MCF 10A (cell line): Measurements from ENCODE around the gene FCHSD2. TPM values are rescaled to one million over a fixed set of nuclear protein-coding genes. Genes with fewer than 3 reads are reported as not detected.
A peak's percentile ranks its signal among the peaks of the same experiment; 100 is the strongest.

ENCODE experiments used
- BruUV-seq: library from RNA; stranded (reverse); fragments of 400-500 nt; replicated peaks from 2 replicates; lab custom pipeline; 2021; lab: Mats Ljungman, UMichigan
- CTCF ChIA-PET: fragments of 300-600 bp; sonication (Branson Sonifier 250); formaldehyde crosslinking; extraction: SDS; loops from one replicate; lab custom pipeline; 2021; ENCODE audit warnings: antibody characterized with exemption, inconsistent platforms; lab: Yijun Ruan, JAX
- POLR2A ChIA-PET: fragments of 300-600, 350-650 bp; sonication (Branson Sonifier 250); formaldehyde crosslinking; extraction: SDS; loops from one replicate; lab custom pipeline; 2020; ENCODE audit warnings: antibody characterized with exemption, inconsistent platforms; lab: Yijun Ruan, JAX
- DNase-seq: peaks from one replicate; pipeline ENCODE4 v3.0.0-alpha.2; 2018; ENCODE audit not compliant: unreplicated experiment
- H3K27ac Mint-ChIP-seq: one replicate; pipeline ENCODE4 v1.8.0; 2022; ENCODE audit warnings: mild to moderate bottlenecking, low read depth, mixed read lengths; ENCODE audit not compliant: unreplicated experiment
- H3K27me3 Mint-ChIP-seq: one replicate; pipeline ENCODE4 v1.8.0; 2022; ENCODE audit warnings: mixed read lengths; ENCODE audit not compliant: insufficient read depth, unreplicated experiment
- H3K36me3 Mint-ChIP-seq: one replicate; pipeline ENCODE4 v1.8.0; 2022; ENCODE audit warnings: mild to moderate bottlenecking, moderate library complexity, mixed read lengths; ENCODE audit not compliant: insufficient read depth, unreplicated experiment
- H3K4me1 Mint-ChIP-seq: one replicate; pipeline ENCODE4 v1.8.0; 2022; ENCODE audit warnings: mixed read lengths; ENCODE audit not compliant: insufficient read depth, unreplicated experiment
- H3K4me3 Mint-ChIP-seq: one replicate; pipeline ENCODE4 v1.8.0; 2022; ENCODE audit warnings: mild to moderate bottlenecking, moderate library complexity, mixed read lengths; ENCODE audit not compliant: unreplicated experiment
- H3K9me3 Mint-ChIP-seq: one replicate; pipeline ENCODE4 v1.8.0; 2022; ENCODE audit warnings: mixed read lengths; ENCODE audit not compliant: unreplicated experiment
- intact Hi-C: fragments of 100-400 bp; cut with micrococcal nuclease; formaldehyde crosslinking; loops from 2 replicates; pipeline ENCODE4 v1.14.1; 2022
- total RNA-seq: library from RNA; stranded (reverse); gene quantifications from 2 replicates; pipeline ENCODE4 v1.2.3, GENCODE V29; 2022
- TF ChIP-seq, protein P1 (sequence below): fragments of 200-600 bp; IDR thresholded peaks from one replicate; pipeline ENCODE4 v1.8.0; 2022; ENCODE audit warnings: antibody characterized with exemption, mild to moderate bottlenecking; ENCODE audit not compliant: unreplicated experiment

The FCHSD2 gene
- total RNA-seq, 1 experiment from 2014 or later = 12.8 TPM

DNA sequence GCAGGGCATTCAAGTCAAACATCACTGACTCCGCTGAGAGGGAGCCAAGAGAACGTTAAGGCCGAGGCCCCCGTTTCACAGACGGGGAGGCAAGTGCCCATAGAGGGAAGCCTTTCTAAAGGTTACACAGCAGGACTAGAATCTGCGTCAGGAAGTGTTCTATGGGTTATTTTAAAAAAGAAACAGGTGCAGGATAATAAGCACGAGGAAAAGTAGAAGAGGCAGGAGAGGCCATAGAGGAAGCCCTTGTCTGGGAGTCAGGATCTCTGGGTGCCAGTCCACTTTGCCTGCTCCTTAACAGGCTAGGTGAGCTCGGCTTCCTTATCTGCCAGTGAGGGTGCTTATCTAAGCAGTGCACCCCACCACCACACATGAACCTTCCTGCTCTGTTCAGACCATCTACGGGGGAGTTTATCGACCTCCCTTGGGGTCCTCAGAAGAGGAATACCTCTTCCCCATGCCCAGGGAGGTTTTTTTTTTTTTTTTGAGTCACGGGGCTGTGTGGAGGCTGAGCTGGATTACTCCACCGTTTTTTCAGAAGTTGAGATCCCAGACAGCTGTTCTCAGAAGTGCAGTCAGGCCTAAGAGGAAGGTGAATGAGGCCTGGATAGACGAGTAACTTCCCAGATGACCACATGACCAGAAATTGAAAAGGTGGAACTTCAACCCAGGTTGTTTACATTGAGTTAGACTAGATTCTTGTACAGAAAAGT, 1.2 kb upstream of the FCHSD2 start:
- no peaks in the 10 kb centered on the region for H3K27me3 Mint-ChIP-seq
- peaks cover 7% of the 10 kb centered on the region for H3K36me3 Mint-ChIP-seq
- H3K27ac Mint-ChIP-seq = no peak overlapping the region
- CTCF ChIA-PET = interaction anchor here (0.6 to 2.1 kb wide), 6 partner anchors 19 to 221 kb away, joined by 3 to 12 read pairs (median 3); no protein-coding TSS in a partner anchor
- peaks cover 15% of the 10 kb centered on the region for H3K4me1 Mint-ChIP-seq
- intact Hi-C loops = no loop called here
- BruUV-seq = no TSS peak
- no peak for DNase-seq
- H3K9me3 Mint-ChIP-seq = no peaks in the 10 kb centered on the region
- TF ChIP-seq, protein P1, sequence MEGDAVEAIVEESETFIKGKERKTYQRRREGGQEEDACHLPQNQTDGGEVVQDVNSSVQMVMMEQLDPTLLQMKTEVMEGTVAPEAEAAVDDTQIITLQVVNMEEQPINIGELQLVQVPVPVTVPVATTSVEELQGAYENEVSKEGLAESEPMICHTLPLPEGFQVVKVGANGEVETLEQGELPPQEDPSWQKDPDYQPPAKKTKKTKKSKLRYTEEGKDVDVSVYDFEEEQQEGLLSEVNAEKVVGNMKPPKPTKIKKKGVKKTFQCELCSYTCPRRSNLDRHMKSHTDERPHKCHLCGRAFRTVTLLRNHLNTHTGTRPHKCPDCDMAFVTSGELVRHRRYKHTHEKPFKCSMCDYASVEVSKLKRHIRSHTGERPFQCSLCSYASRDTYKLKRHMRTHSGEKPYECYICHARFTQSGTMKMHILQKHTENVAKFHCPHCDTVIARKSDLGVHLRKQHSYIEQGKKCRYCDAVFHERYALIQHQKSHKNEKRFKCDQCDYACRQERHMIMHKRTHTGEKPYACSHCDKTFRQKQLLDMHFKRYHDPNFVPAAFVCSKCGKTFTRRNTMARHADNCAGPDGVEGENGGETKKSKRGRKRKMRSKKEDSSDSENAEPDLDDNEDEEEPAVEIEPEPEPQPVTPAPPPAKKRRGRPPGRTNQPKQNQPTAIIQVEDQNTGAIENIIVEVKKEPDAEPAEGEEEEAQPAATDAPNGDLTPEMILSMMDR = no peak
- POLR2A ChIA-PET = interaction anchor here (0.6 to 2.4 kb wide), 8 partner anchors 43 to 522 kb away, joined by 3 to 8 read pairs (median 3); no protein-coding TSS in a partner anchor
- peak overlapping the region; percentile 99 for H3K4me3 Mint-ChIP-seq

DNA sequence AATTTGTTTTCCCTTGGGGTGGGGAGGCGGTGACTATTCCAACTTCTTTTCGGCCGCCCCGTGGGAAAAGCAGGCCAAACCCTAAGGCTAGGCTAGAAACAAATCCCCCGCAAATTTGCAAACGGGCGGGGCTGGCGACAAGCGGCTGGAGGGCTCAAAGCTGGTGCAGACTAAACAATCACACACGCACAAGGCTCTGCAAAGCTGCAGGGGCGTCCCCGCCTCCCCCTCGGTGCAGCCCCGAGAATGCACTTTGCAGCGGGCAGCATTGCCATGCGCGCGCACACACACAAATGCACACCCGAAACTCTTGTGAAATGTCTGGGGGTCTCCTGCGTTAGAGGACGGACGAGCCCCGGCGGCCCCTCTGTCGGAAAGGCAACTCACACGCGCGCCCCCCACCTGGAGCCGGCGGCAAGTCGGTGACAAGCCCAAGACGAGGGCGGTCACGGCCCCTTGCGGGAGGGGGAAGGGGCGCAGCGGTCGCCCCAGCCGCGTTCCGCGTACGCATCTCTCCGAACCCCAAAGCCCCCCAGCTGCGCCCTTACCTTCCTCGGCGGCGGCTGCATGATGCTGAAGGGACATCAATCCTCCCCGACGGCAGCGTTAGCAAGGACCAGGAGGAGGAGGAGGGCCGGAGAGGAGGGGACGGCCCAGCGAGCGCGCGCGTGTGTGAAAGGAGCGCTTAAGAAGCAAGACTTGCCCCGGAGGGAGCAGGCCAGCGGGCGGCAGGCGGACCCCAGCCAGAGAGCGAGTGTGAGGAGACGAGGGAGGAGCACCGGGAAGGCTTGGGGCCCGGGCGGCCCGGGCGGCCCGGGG, 600 bp downstream of the FCHSD2 start:
- no peaks in the 10 kb centered on the region for H3K27me3 Mint-ChIP-seq
- H3K9me3 Mint-ChIP-seq = no peaks in the 10 kb centered on the region
- ChIA-PET CTCF (interaction anchor here (0.9 to 1.0 kb wide), 5 partner anchors 16 to 310 kb away, joined by 3 to 5 read pairs (median 4); no protein-coding TSS in a partner anchor), POLR2A (interaction anchor here (0.7 to 2.4 kb wide), 4 partner anchors 45 to 328 kb away, joined by 3 to 8 read pairs (median 4); no protein-coding TSS in a partner anchor)
- BruUV-seq = no TSS peak
- intact Hi-C loops = loop anchor here (1.0 kb wide), 3 partner anchors 37 to 310 kb away; no protein-coding TSS in a partner anchor
- TF ChIP-seq, protein P1 = no peak
- peak; percentile 58 for DNase-seq
- H3K27ac Mint-ChIP-seq = peak overlapping the region; percentile 75
- peak overlapping the region; percentile 99 for H3K4me3 Mint-ChIP-seq
- peaks cover 10% of the 10 kb centered on the region for H3K36me3 Mint-ChIP-seq
- H3K4me1 Mint-ChIP-seq = peaks cover 7% of the 10 kb centered on the region

DNA sequence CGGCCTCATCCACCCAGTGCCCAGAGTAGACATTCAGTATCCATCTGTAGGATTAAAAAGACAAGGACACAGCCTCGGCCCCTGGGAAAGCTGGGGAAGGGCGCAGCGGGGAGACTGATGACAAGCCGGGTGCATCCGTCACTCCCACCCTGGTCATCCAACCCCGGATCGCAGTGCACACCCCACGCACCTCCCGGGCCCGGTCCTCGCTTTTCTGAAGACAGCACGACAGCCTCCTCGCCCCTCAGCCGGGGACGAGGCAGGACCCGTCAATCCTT, 1.1 kb downstream of the FCHSD2 start:
- Mint-ChIP-seq H3K4me1 (peaks cover 7% of the 10 kb centered on the region), H3K36me3 (peaks cover 15% of the 10 kb centered on the region), H3K27ac (peak overlapping the region; percentile 33), H3K9me3 (no peaks in the 10 kb centered on the region), H3K27me3 (no peaks in the 10 kb centered on the region), H3K4me3 (peak overlapping the region; percentile 99)
- TF ChIP-seq, protein P1 = no peak
- DNase-seq = no peak
- intact Hi-C loops = no loop called here
- CTCF ChIA-PET = no interaction called here
- POLR2A ChIA-PET = interaction anchor here (2.4 kb wide), 1 partner anchor 328 kb away, joined by 8 read pairs; no protein-coding TSS in a partner anchor
- BruUV-seq = no TSS peak
